HEK293 (cell line): Measurements from ENCODE around the gene TBX3.

Experiments used
- CTCF ChIP-seq: fragments of 450-650 bp; formaldehyde crosslinking; IDR thresholded peaks from 2 replicates; pipeline ENCODE4 v1.5.1; 2016; ENCODE audit warnings: missing biosample characterization, missing genetic modification characterization
- PRDM10 ChIP-seq: fragments of 450-650 bp; formaldehyde crosslinking; IDR thresholded peaks from 2 replicates; pipeline ENCODE4 v1.5.1; 2016; ENCODE audit warnings: missing biosample characterization, missing genetic modification characterization
- RBAK ChIP-seq: fragments of 450-650 bp; formaldehyde crosslinking; IDR thresholded peaks from 2 replicates; pipeline ENCODE4 v1.5.1; 2016; ENCODE audit warnings: missing biosample characterization, missing genetic modification characterization
- REST ChIP-seq: fragments of 450-650 bp; formaldehyde crosslinking; IDR thresholded peaks from 2 replicates; pipeline ENCODE4 v1.5.1; 2016; ENCODE audit warnings: missing biosample characterization, missing genetic modification characterization
- SP2 ChIP-seq: fragments of 450-650 bp; formaldehyde crosslinking; IDR thresholded peaks from 2 replicates; pipeline ENCODE4 v1.5.1; 2016; ENCODE audit warnings: missing biosample characterization, missing genetic modification characterization
- ZBTB1 ChIP-seq: fragments of 450-650 bp; formaldehyde crosslinking; IDR thresholded peaks from 2 replicates; pipeline ENCODE4 v1.5.1; 2016; ENCODE audit warnings: missing biosample characterization, missing genetic modification characterization
- ZNF24 ChIP-seq: fragments of 450-650 bp; formaldehyde crosslinking; IDR thresholded peaks from 2 replicates; pipeline ENCODE4 v1.5.1; 2016; ENCODE audit warnings: missing biosample characterization, missing genetic modification characterization
- ZNF398 ChIP-seq: fragments of 450-650 bp; formaldehyde crosslinking; IDR thresholded peaks from 2 replicates; pipeline ENCODE4 v1.5.1; 2017; ENCODE audit warnings: missing biosample characterization, missing genetic modification characterization
- ZNF776 ChIP-seq: fragments of 450-650 bp; formaldehyde crosslinking; IDR thresholded peaks from 2 replicates; pipeline ENCODE4 v1.5.0; 2017; ENCODE audit warnings: missing biosample characterization, missing genetic modification characterization, borderline replicate concordance
- ZNF791 ChIP-seq: fragments of 450-650 bp; formaldehyde crosslinking; IDR thresholded peaks from 2 replicates; pipeline ENCODE4 v1.5.1; 2016; ENCODE audit warnings: missing biosample characterization, missing genetic modification characterization

DNA sequence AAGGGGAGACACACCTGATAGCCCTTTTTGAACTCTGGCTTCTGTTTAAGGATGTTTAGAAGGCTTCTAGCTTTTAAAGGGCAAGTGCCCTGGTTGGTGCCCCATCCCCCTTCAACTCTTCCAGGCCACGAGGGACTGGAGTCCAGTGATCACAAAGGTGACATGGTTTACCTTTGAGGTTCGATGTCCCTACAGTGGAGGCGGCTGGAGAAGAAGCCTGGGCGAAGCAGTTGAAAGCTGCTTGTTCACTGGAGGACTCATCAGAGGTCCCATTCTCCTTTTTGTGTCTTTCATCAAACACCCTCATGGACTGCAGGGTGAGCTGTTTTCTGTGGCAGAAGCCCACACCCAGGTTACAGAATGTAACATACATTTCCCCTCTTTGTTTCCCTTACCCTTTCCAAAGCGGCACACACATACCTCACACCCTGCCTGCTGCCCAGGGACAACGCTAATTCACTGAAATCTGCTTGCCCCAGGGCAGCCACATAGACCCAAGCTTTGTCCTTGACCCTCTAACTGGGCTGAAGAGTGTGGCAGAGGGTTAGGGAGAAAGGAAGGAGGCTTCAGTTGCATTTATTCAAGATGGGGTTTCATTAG, 7.7 kb downstream of the TBX3 start:
- TF ChIP-seq ZNF776 (tag by site-specific recombination) (no peak), CTCF (tag by site-specific recombination) (no peak), ZNF398 (tag by site-specific recombination) (no peak), PRDM10 (no peak), SP2 (tag by site-specific recombination) (no peak), ZBTB1 (no peak), RBAK (tag by site-specific recombination) (no peak), ZNF24 (tag by site-specific recombination) (no peak), ZNF791 (tag by site-specific recombination) (no peak), REST (tag by site-specific recombination) (no peak)
